HG02870 (cell line): Measurements from ENCODE around the gene CHAC1.
"Not testable (repeated sequence)": the region's sequence is repeated elsewhere in the genome, so short reads cannot be mapped to it uniquely, and the experiment has no call there.

Experiments
- ATAC-seq: cut with Tn5 transposase; IDR thresholded peaks from one replicate; pipeline ENCODE4 v1.9.1; 2021; ENCODE audit warnings: mild to moderate bottlenecking, moderate library complexity; ENCODE audit not compliant: unreplicated experiment

The CHAC1 gene

GRCh38 chr15:40936709-40937666 lies 16.3 kb upstream of the CHAC1 start:
- no peak for ATAC-seq

- ATAC-seq = no peak
Measured at GRCh38 chr15:40937762-40938535, 15.3 kb upstream of the CHAC1 start.

- no peak for ATAC-seq
Measured at GRCh38 chr15:40938536-40938870, 14.8 kb upstream of the CHAC1 start.

GRCh38 chr15:40940296-40940801 lies 12.9 kb upstream of the CHAC1 start:
- no peak for ATAC-seq

GRCh38 chr15:40941068-40941527 lies 12.2 kb upstream of the CHAC1 start:
- ATAC-seq = no peak

- ATAC-seq = peak; percentile 59
Measured at GRCh38 chr15:40941528-40942336, 11.5 kb upstream of the CHAC1 start.

- ATAC-seq = no peak
Measured at GRCh38 chr15:40942337-40942854, 10.9 kb upstream of the CHAC1 start.

- no peak for ATAC-seq
Measured at GRCh38 chr15:40942878-40943277, 10.4 kb upstream of the CHAC1 start.

- no peak for ATAC-seq
Measured at GRCh38 chr15:40943764-40944365, 9.4 kb upstream of the CHAC1 start.

GRCh38 chr15:40944510-40945296 lies 8.6 kb upstream of the CHAC1 start:
- no peak for ATAC-seq

- ATAC-seq = no peak
Measured at GRCh38 chr15:40948706-40949473, 4.4 kb upstream of the CHAC1 start.

GRCh38 chr15:40949756-40950207 lies 3.5 kb upstream of the CHAC1 start:
- no peak for ATAC-seq

- no peak for ATAC-seq
Measured at GRCh38 chr15:40951764-40952163, 1.5 kb upstream of the CHAC1 start.

GRCh38 chr15:40952301-40952900 lies 870 bp upstream of the CHAC1 start:
- no peak for ATAC-seq

- peak; percentile 3 for ATAC-seq
Measured at GRCh38 chr15:40953713-40954074, 423 bp downstream of the CHAC1 start.

GRCh38 chr15:40954158-40954848 lies 1.0 kb downstream of the CHAC1 start:
- ATAC-seq = not testable (repeated sequence)

- no peak for ATAC-seq
Measured at GRCh38 chr15:40955141-40955903, 2.1 kb downstream of the CHAC1 start.
